OCI-LY3 (cell line): ENCODE measurements around the gene FGGY.

Experiments used
- CTCF ChIP-seq: fragments of 200-600, 300-600 bp; sonication (generic); IDR thresholded peaks from 2 replicates; pipeline ENCODE4 v1.5.1; 2014; ENCODE audit warnings: antibody characterized with exemption, low read length, low read depth
- EZH2phosphoT487 ChIP-seq: fragments of 200-600 bp; shearing (Covaris generic); IDR thresholded peaks from 2 replicates; pipeline ENCODE4 v1.6.1; 2018; ENCODE audit warnings: antibody characterized with exemption, mixed run types, low read depth

GRCh38 chr1:59709333-59709732 lies 412.4 kb downstream of the FGGY start:
- TF ChIP-seq CTCF, result no peak
- TF ChIP-seq EZH2phosphoT487, result no peak
